K562 (cell line): ENCODE results near the gene SH3D21. TPM values are rescaled to one million over a fixed set of nuclear protein-coding genes. Genes with fewer than 3 reads are reported as not detected.

Source experiments
- ATAC-seq: fragments of 200-7000 bp; cut with Tn5 transposase; 3 replicates; pipeline ENCODE4 v1.9.1; 2020; ENCODE audit warnings: moderate library complexity
- BruUV-seq: library from RNA; stranded (reverse); fragments of 400-500 nt; replicated peaks from 2 replicates; lab custom pipeline; 2021; lab: Mats Ljungman, UMichigan
- CTCF ChIA-PET: fragments of 300-600 bp; formaldehyde crosslinking; extraction: SDS; loops from one replicate; lab custom pipeline; 2021; ENCODE audit warnings: low intra/inter-chr PET ratio; lab: Yijun Ruan, JAX
- POLR2A ChIA-PET: fragments of 300-600, 350-650 bp; sonication (Branson Sonifier 250); formaldehyde crosslinking; extraction: SDS; loops from one replicate; lab custom pipeline; 2021; ENCODE audit warnings: antibody characterized with exemption, inconsistent platforms; lab: Yijun Ruan, JAX
- DNase-seq, 4 experiments: peaks; one replicate each; pipeline versions ENCODE4 v3.0.0 to v3.0.0-alpha.2; 2011 to 2018; ENCODE audit warnings: low spot score in 3 of 4, mixed read lengths in 3 of 4; ENCODE audit errors: extremely low read depth in 1 of 4
- FAIRE-seq: peaks from 2 replicates; lab custom pipeline; 2011; peaks lifted over from hg19 to GRCh38; lab: Jason Lieb, UNC
- H2AFZ ChIP-seq: 2 replicates; pipeline ENCODE4 v1.6.0; 2011; ENCODE audit warnings: low read depth, low read length, control low read depth, inconsistent platforms
- H3K27ac ChIP-seq: fragments of 200-600 bp; 3 replicates; pipeline ENCODE4 v1.8.0; 2011; ENCODE audit warnings: low read depth, mild to moderate bottlenecking, control low read depth, inconsistent platforms, low read length, moderate library complexity, mixed read lengths; ENCODE audit errors: extremely low read depth
- H3K27me3 ChIP-seq, 2 experiments: fragments of 300-600 bp in 1 of 2; 2 replicates in 1 of 2; 3 replicates in 1 of 2; pipeline versions ENCODE4 v1.6.0 to v1.8.0; 2011; ENCODE audit warnings: inconsistent platforms in 2 of 2, low read length in 2 of 2, mild to moderate bottlenecking in 1 of 2, mixed read lengths in 1 of 2, moderate library complexity in 1 of 2; ENCODE audit not compliant: control insufficient read depth in 2 of 2, insufficient read depth in 2 of 2
- H3K36me3 ChIP-seq: fragments of 300-600 bp; 3 replicates; pipeline ENCODE4 v1.8.0; 2011; ENCODE audit warnings: mild to moderate bottlenecking, low read length, inconsistent platforms; ENCODE audit not compliant: control insufficient read depth, insufficient read depth
- H3K4me1 ChIP-seq, 2 experiments: fragments of 200-600 bp in 1 of 2; replicated peaks in 1 of 2; 2 replicates in 1 of 2; 3 replicates in 1 of 2; pipeline versions ENCODE4 v1.5.1 to v1.8.0; 2011; ENCODE audit warnings: inconsistent platforms in 2 of 2, low read length in 2 of 2, mild to moderate bottlenecking in 1 of 2, mixed read lengths in 1 of 2, moderate library complexity in 1 of 2; ENCODE audit not compliant: control insufficient read depth in 2 of 2, insufficient read depth in 2 of 2
- H3K4me2 ChIP-seq: 2 replicates; pipeline ENCODE4 v1.6.1; 2011; ENCODE audit warnings: low read length, control low read depth, inconsistent platforms, mixed read lengths; ENCODE audit not compliant: insufficient read depth
- H3K4me3 ChIP-seq: fragments of 200-600 bp; sonication (generic), shearing (Covaris generic); 2 replicates; pipeline ENCODE4 v1.5.1; 2016; ENCODE audit warnings: control low read depth, inconsistent platforms
- H3K79me2 ChIP-seq: fragments of 200-600 bp; 3 replicates; pipeline ENCODE4 v1.8.0; 2011; ENCODE audit warnings: low read length, inconsistent platforms; ENCODE audit not compliant: control insufficient read depth, insufficient read depth
- H3K9ac ChIP-seq, 2 experiments: 2 replicates each; pipeline versions ENCODE4 v1.6.0 to v1.6.1; 2011; ENCODE audit warnings: low read depth in 2 of 2, low read length in 2 of 2, control low read depth in 1 of 2, inconsistent platforms in 1 of 2, mild to moderate bottlenecking in 1 of 2, mixed read lengths in 1 of 2; ENCODE audit not compliant: insufficient read depth in 1 of 2
- H3K9me1 ChIP-seq: one replicate; pipeline ENCODE4 v1.6.0; 2011; ENCODE audit warnings: inconsistent platforms, mild to moderate bottlenecking, low read length, moderate library complexity; ENCODE audit not compliant: control insufficient read depth, insufficient read depth
- H3K9me3 ChIP-seq: replicated peaks from 2 replicates; pipeline ENCODE4 v1.5.1; 2011; ENCODE audit warnings: low read depth, low read length, inconsistent platforms; ENCODE audit not compliant: control insufficient read depth, insufficient read depth
- H4K20me1 ChIP-seq: replicated peaks from 2 replicates; pipeline ENCODE4 v1.6.1; 2011; ENCODE audit warnings: low read length, inconsistent platforms, mixed read lengths; ENCODE audit not compliant: control insufficient read depth, insufficient read depth
- GMEB1 ChIP-seq: fragments of 250-450 bp; sonication (Bioruptor Pico); IDR thresholded peaks from 2 replicates; pipeline ENCODE4 v1.4.0; 2020; ENCODE audit warnings: mild to moderate bottlenecking
- HMG20A ChIP-seq: fragments of 450-650 bp; formaldehyde crosslinking; conservative IDR thresholded peaks from 2 replicates; pipeline ENCODE4 v1.4.0; 2020; ENCODE audit warnings: mild to moderate bottlenecking, mixed read lengths
- RAD21 ChIP-seq, 2 experiments: fragments of 250-450 bp in 1 of 2; fragments of 450-650 bp in 1 of 2; sonication (Bioruptor Pico) in 1 of 2; formaldehyde crosslinking in 1 of 2; IDR thresholded peaks in 1 of 2; conservative IDR thresholded peaks in 1 of 2; 2 replicates each; pipeline versions ENCODE4 v1.4.0 to v1.8.0; 2020 to 2022; ENCODE audit warnings: mild to moderate bottlenecking in 2 of 2, moderate library complexity in 1 of 2
- SMARCC2 ChIP-seq: fragments of 450-650 bp; IDR thresholded peaks from 2 replicates; pipeline ENCODE4 v1.6.1; 2017; ENCODE audit warnings: antibody characterized with exemption, moderate library complexity, mild to moderate bottlenecking, low read depth
- STAT6 ChIP-seq: sonication (generic); formaldehyde crosslinking; IDR thresholded peaks from 2 replicates; pipeline ENCODE4 v1.8.1; 2023; ENCODE audit warnings: mild to moderate bottlenecking, missing genetic modification reagents
- TCFL5 ChIP-seq: fragments of 250-450 bp; sonication (Bioruptor Pico); conservative IDR thresholded peaks from 2 replicates; pipeline ENCODE4 v1.6.1; 2021; ENCODE audit warnings: mild to moderate bottlenecking, moderate library complexity, matching md5 sums
- WGBS: fragments of 100-300 bp; shearing (Covaris generic); methylation state at CpG from one replicate; pipeline ENCODE4 v1.1.6; 2016; ENCODE audit warnings: low coverage, mixed read lengths; ENCODE audit not compliant: insufficient coverage; ENCODE audit errors: missing lambda C conversion rate; 5-methylcytosine and 5-hydroxymethylcytosine counted together
- in situ Hi-C: fragments of 300-500 bp; cut with MboI; formaldehyde crosslinking; loops from 4 replicates; pipeline ENCODE4 v1.15.0; 2018; ENCODE audit warnings: inconsistent platforms, mixed read lengths
- intact Hi-C: fragments of 100-400 bp; cut with micrococcal nuclease; formaldehyde crosslinking; loops from 2 replicates; pipeline ENCODE4 v1.14.2; 2022
- polyA plus RNA-seq, 8 experiments: library from polyadenylated mRNA; depleted of rRNA in 4 of 8; stranded (reverse) in 5 of 8; unstranded in 3 of 8; fragments of >200 nt; fragmentation: Nextera tagmentation in 2 of 8; fragmentation: Illumina TruSeq in 1 of 8; extraction: Ambion mirVana in 2 of 8; extraction: Trizol in 1 of 8; gene quantifications; 2 replicates each; pipeline versions ENCODE4 v1.2.1 to v1.2.3, GENCODE V29; 2011 to 2014; ENCODE audit warnings: inconsistent platforms in 1 of 8, missing spikeins in 1 of 8
- total RNA-seq, 7 experiments: library from RNA; depleted of rRNA in 6 of 7; stranded (reverse); fragments of >200 nt in 6 of 7; fragmentation: Illumina TruSeq in 2 of 7; extraction: Trizol in 2 of 7; gene quantifications; 2 replicates each; pipeline versions ENCODE4 v1.2.1 to v1.2.3, GENCODE V29; 2011 to 2021; ENCODE audit warnings: low replicate concordance in 1 of 7
- TF ChIP-seq, protein P1 (sequence below): fragments of 450-650 bp; IDR thresholded peaks from 2 replicates; pipeline ENCODE4 v1.6.1; 2016; ENCODE audit warnings: antibody characterized with exemption

SH3D21 gene
- total and polyA plus RNA-seq, 9 of the 15 experiments (the other 6 are each of a cell fraction or from before 2014, with no cell fraction given), result 0.01 to 4.7 (median 1.8) TPM

DNA sequence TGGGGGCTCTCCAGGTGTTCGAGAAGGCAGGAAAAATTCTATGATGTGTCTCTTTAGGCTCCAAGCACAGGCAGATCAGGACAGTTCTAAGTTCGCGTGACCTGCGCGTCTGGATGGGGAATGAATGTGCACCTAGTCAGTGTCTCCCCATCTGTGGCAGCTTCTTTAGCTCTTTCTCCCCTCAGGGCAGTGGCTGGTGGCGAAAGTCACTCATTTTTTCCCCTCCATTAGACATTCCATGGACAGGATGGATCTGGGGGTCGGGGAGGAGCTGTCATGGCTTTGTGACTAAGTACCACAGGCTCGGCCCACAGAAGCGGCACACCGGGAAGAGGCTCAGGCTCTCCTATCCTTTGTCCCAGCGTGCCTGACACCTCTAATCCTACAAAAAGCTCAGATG, 48.3 kb downstream of the SH3D21 start:
- WGBS, result 88% methylated on average over 11 of the region's 11 CpGs
- no peak for TF ChIP-seq SMARCC2
- no peak for TF ChIP-seq TCFL5 (CRISPR knock-in tag)
- TF ChIP-seq, protein P1, sequence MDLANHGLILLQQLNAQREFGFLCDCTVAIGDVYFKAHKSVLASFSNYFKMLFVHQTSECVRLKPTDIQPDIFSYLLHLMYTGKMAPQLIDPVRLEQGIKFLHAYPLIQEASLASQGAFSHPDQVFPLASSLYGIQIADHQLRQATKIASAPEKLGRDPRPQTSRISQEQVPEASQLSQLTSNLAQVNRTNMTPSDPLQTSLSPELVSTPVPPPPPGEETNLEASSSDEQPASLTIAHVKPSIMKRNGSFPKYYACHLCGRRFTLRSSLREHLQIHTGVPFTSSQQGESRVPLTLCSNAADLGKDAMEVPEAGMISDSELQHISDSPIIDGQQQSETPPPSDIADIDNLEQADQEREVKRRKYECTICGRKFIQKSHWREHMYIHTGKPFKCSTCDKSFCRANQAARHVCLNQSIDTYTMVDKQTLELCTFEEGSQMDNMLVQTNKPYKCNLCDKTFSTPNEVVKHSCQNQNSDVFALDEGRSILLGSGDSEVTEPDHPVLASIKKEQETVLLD, result no peak
- H3K36me3 ChIP-seq, result peaks cover 89% of the 10 kb centered on the region
- intact Hi-C loops (no loop called here), in situ Hi-C loops (no loop called here)
- no peaks in the 10 kb centered on the region for H3K27me3 ChIP-seq
- no peak for FAIRE-seq
- H3K9me3 ChIP-seq, result no peaks in the 10 kb centered on the region
- no peaks in the 10 kb centered on the region; the same call in 1 of the 2 replicates for H4K20me1 ChIP-seq
- H2AFZ ChIP-seq, result no peak overlapping the region
- H3K4me1 ChIP-seq, result peaks cover 0 to 12% of the 10 kb centered on the region in 2 experiments; a peak in 1 of 5 replicates
- CTCF ChIA-PET, result no interaction called here
- no peaks in the 10 kb centered on the region for H3K9me1 ChIP-seq
- ATAC-seq, result no peak
- no TSS peak for BruUV-seq
- H3K4me3 ChIP-seq, result no peak overlapping the region
- H3K79me2 ChIP-seq, result no peaks in the 10 kb centered on the region
- no peak for DNase-seq
- peak overlapping the region in 1 of 2 experiments; percentile 70; a peak in 1 of 4 replicates for H3K9ac ChIP-seq
- POLR2A ChIA-PET, result interaction anchor here (0.9 to 1.3 kb wide), 3 partner anchors 14 to 33 kb away, joined by 3 read pairs; no protein-coding TSS in a partner anchor
- no peak overlapping the region for H3K27ac ChIP-seq
- no peak overlapping the region for H3K4me2 ChIP-seq

- DNase-seq (no peak), FAIRE-seq (no peak), ATAC-seq (peak; percentile 50; the same call in 2 of the 3 replicates)
- Histone ChIP-seq H3K36me3 (peaks cover 89% of the 10 kb centered on the region), H3K4me2 (no peak overlapping the region), H2AFZ (no peak overlapping the region), H3K27ac (no peak overlapping the region), H3K9me1 (no peaks in the 10 kb centered on the region), H3K27me3 (no peaks in the 10 kb centered on the region), H3K9me3 (no peaks in the 10 kb centered on the region), H3K4me3 (no peak overlapping the region), H3K9ac (no peak overlapping the region), H3K79me2 (no peaks in the 10 kb centered on the region), H3K4me1 (0 out of 5 replicates have a peak, but pooled peaks cover 0 to 3% of the 10 kb centered on the region in 2 experiments), H4K20me1 (no peaks in the 10 kb centered on the region; the same call in 1 of the 2 replicates)
- no TSS peak for BruUV-seq
- POLR2A ChIA-PET, result interaction anchor here (0.5 to 2.1 kb wide), 3 partner anchors 13 to 66 kb away, joined by 3 to 7 read pairs (median 4); no protein-coding TSS in a partner anchor
- WGBS, result 56% methylated on average over 4 of the region's 4 CpGs
- CTCF ChIA-PET, result interaction anchor here (1.0 kb wide), 1 partner anchor 64 kb away, joined by 3 read pairs; no protein-coding TSS in a partner anchor
- intact Hi-C loops (no loop called here), in situ Hi-C loops (no loop called here)
- no peak for TF ChIP-seq HMG20A (CRISPR knock-in tag)
- no peak for TF ChIP-seq STAT6 (CRISPR knock-in tag)
- TF ChIP-seq GMEB1 (CRISPR knock-in tag), result no peak
- 0 out of 4 replicates have a peak, but pooled peaks of 1 of the 2 experiments have one; percentile 19 for TF ChIP-seq RAD21 (CRISPR knock-in tag; conservative IDR thresholded peaks at IDR 0.05 in 1 of 2, IDR thresholded peaks at IDR 0.05 in 1 of 2)
Measured at GRCh38 chr1:36355811-36356210, 49.6 kb downstream of the SH3D21 start.
